ENCODE measurements around the gene NAB2. TPM values are rescaled to one million over a fixed set of nuclear protein-coding genes. Genes with fewer than 3 reads are reported as not detected.

Gene NAB2
- total RNA-seq, 2 donors from 2014 or later: 19.0 to 65.5 TPM

DNA sequence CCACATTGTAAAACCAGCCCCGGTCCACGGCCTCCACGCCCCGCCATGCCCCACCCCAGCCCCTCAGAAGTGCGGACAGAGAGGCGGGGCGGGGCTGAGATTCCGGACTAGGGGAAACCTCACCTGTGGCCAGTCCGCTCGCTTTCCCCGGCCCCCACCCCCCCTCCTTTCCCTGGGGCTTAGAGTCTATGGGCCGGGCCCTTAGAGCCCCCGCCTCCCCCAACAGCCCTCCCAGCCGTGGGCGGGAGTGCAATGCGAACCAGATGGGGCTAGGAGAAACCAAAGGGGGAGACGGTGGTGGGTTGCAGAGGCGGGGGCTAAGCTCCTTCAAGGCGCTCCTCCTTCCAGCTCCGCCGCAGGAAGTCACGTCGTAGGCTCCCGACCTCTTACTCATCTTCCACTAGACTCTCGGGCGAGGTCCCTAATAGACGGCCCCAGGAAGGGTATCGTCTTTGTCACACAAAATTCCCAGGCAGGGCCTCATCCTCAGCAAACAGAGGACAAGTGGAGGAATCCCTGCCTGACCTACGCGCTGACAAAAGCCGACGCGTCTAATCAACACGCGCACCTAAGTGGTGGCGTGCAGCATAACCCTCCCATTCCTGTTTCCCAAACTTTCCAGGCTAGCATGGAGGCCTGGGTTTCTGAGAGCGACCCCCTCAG, 1.1 kb upstream of the NAB2 start:
- Histone ChIP-seq H3K4me1 (replicated peaks) (peaks cover 27% of the 10 kb centered on the region), H3K4me3 (peak overlapping the region; percentile 82 to 91), H3K27me3 (replicated peaks; ENCODE audit: insufficient read depth) (no peaks in the 10 kb centered on the region), H3K27ac (peak overlapping the region; percentile 99), H3K36me3 (no peaks in the 10 kb centered on the region), H3K9me3 (no peaks in the 10 kb centered on the region)
- intact Hi-C loops (cut with DNase I): loop anchor here (10.0 kb wide), 1 partner anchor 453 kb away; the partner anchor contains the start of gene BAZ2A
- TF ChIP-seq, protein P1, sequence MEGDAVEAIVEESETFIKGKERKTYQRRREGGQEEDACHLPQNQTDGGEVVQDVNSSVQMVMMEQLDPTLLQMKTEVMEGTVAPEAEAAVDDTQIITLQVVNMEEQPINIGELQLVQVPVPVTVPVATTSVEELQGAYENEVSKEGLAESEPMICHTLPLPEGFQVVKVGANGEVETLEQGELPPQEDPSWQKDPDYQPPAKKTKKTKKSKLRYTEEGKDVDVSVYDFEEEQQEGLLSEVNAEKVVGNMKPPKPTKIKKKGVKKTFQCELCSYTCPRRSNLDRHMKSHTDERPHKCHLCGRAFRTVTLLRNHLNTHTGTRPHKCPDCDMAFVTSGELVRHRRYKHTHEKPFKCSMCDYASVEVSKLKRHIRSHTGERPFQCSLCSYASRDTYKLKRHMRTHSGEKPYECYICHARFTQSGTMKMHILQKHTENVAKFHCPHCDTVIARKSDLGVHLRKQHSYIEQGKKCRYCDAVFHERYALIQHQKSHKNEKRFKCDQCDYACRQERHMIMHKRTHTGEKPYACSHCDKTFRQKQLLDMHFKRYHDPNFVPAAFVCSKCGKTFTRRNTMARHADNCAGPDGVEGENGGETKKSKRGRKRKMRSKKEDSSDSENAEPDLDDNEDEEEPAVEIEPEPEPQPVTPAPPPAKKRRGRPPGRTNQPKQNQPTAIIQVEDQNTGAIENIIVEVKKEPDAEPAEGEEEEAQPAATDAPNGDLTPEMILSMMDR (IDR thresholded peaks at IDR 0.05): peak in 1 of 4 experiments; percentile 33
- peak; percentile 62 for TF ChIP-seq POLR2AphosphoS5 (IDR thresholded peaks at IDR 0.05)
- TF ChIP-seq POLR2A (IDR thresholded peaks at IDR 0.05): peak; percentile 47
- under 1% methylated on average over 37 of the region's 37 CpGs for WGBS
- DNase-seq (ENCODE audit: low spot score): peak; percentile 90

DNA sequence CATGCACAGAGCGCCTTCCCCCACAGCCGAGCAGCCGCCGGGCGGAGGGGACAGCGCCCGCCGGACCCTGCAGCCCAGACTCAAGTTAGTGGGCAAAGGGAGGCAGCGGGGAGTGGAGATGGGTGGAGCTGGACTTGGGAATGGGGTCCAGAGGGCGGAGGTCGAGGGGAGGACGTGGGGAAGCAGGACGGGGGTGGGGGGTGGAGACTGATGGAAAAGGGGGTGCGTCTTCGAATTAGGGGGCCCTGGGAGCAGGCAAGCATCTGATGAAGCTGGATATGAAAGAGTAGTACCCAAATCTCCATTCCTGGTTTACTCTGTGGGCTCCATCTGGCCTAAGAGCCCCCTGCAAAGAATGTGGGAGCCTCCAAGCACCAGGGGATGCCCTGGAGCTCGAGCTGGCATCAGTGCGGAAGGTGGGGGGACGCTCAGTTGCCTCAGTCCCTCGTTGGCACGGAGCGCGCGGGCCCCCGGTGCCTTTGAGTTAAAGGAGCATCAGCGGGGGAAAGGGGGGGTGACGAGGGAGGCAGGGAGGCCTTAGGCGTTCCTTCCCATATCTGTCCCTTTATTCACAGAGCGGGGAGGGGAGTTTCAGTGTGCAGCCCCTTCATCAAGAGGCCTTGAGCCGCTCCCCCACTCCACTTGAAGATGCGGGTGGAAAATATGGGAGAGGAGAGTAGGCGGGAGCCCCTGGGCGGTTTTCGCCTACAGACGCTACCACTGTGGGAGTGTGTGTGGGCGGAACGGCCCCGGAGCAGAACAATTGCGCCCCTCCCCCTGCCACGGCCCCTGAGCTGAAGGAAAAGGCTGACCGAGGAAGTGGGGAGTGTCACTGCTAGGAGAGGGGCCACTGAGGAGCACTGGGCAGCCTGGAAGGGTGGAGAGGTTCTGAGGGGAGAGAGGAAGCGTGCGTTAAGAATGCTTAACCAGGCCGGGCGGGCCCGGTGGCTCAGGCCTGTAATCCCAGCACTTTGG, 644 bp downstream of the NAB2 start:
- intact Hi-C loops (cut with DNase I): loop anchor here (10.0 kb wide), 1 partner anchor 455 kb away; the partner anchor contains the start of gene BAZ2A
- Histone ChIP-seq H3K36me3 (no peaks in the 10 kb centered on the region), H3K4me3 (peak overlapping the region; percentile 82 to 91), H3K27ac (peak overlapping the region; percentile 99), H3K4me1 (replicated peaks) (peaks cover 40% of the 10 kb centered on the region), H3K9me3 (no peaks in the 10 kb centered on the region), H3K27me3 (replicated peaks; ENCODE audit: insufficient read depth) (no peaks in the 10 kb centered on the region)
- WGBS: 1% methylated on average over 44 of the region's 45 CpGs
- peak; percentile 52 for DNase-seq (ENCODE audit: low spot score)
- TF ChIP-seq, protein P1 (IDR thresholded peaks at IDR 0.05): no peak
- TF ChIP-seq POLR2A (IDR thresholded peaks at IDR 0.05) (peak; percentile 67), POLR2AphosphoS5 (IDR thresholded peaks at IDR 0.05) (peak; percentile 51)

DNA sequence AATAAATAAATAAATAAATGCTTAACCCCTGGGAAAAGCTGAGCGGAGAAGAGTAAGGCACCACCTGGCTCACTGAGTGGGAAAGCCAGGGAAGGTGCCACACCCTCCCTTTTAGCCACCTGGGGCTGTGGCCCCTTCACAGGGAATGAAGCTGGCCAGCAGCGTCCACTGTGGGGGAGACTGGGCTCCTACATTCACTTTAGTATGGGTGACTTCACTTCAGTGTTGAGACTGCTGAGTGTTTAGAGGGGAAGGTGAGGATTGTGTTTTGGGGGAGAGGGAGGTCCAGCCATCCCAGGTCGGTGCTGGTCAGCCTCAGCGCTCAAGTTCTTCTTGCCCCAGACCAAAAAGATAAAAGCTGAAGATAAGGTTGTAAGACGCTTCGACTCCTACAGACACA, 1.6 kb downstream of the NAB2 start:
- H3K27me3 ChIP-seq (replicated peaks; ENCODE audit: insufficient read depth): no peaks in the 10 kb centered on the region
- DNase-seq (ENCODE audit: low spot score): no peak
- peak overlapping the region; percentile 99 for H3K27ac ChIP-seq
- no peaks in the 10 kb centered on the region for H3K9me3 ChIP-seq
- peaks cover 0 to 7% of the 10 kb centered on the region in 2 donors for H3K36me3 ChIP-seq
- H3K4me1 ChIP-seq (replicated peaks): peaks cover 42% of the 10 kb centered on the region
- WGBS: 23% methylated on average over 6 of the region's 6 CpGs
- intact Hi-C loops (cut with DNase I): no loop called here
- H3K4me3 ChIP-seq: peak overlapping the region; percentile 82 to 91
- TF ChIP-seq, protein P1 (IDR thresholded peaks at IDR 0.05): no peak
- TF ChIP-seq POLR2A (IDR thresholded peaks at IDR 0.05) (no peak), POLR2AphosphoS5 (IDR thresholded peaks at IDR 0.05) (no peak)

DNA sequence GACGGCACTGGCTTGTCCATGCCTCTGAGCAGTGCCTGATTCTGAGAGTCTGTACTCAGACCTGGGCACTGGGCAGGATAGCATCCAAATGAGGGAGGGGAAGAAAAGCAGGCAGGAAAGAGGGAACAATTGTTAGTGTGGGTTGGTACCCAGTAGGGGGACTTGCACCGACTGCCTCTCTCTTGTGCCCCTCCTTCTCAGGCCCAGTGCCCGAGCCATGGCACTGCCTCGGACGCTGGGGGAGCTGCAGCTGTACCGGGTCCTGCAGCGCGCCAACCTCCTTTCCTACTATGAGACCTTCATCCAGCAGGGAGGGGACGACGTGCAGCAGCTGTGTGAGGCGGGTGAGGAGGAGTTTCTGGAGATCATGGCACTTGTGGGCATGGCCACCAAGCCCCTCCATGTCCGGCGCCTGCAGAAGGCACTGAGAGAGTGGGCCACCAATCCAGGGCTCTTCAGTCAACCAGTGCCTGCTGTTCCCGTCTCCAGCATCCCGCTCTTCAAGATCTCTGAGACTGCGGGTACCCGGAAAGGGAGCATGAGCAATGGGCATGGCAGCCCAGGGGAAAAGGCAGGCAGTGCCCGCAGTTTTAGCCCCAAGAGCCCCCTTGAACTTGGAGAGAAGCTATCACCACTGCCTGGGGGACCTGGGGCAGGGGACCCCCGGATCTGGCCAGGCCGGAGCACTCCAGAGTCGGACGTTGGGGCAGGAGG, 2.2 kb downstream of the NAB2 start:
- TF ChIP-seq, protein P1 (IDR thresholded peaks at IDR 0.05): peak in 2 of 4 experiments; percentile 13 to 30
- TF ChIP-seq POLR2AphosphoS5 (IDR thresholded peaks at IDR 0.05) (no peak), POLR2A (IDR thresholded peaks at IDR 0.05) (no peak)
- H3K9me3 ChIP-seq: no peaks in the 10 kb centered on the region
- DNase-seq (ENCODE audit: low spot score): no peak
- peak overlapping the region in 1 of 2 donors; percentile 91 for H3K4me3 ChIP-seq
- WGBS: 27% methylated on average over 18 of the region's 22 CpGs
- no peaks in the 10 kb centered on the region for H3K27me3 ChIP-seq (replicated peaks; ENCODE audit: insufficient read depth)
- peak overlapping the region; percentile 99 for H3K27ac ChIP-seq
- intact Hi-C loops (cut with DNase I): no loop called here
- peaks cover 37% of the 10 kb centered on the region for H3K4me1 ChIP-seq (replicated peaks)
- peaks cover 0 to 7% of the 10 kb centered on the region in 2 donors for H3K36me3 ChIP-seq
